ENCODE data around the gene PURB.
"Not testable (repeated sequence)": the region's sequence is repeated elsewhere in the genome, so short reads cannot be mapped to it uniquely, and the experiment has no call there.

PURB gene

GRCh38 chr7:44852590-44852989 is 32.7 kb downstream of the PURB start:
- no peak for DNase-seq (ENCODE audit: low spot score)

DNA sequence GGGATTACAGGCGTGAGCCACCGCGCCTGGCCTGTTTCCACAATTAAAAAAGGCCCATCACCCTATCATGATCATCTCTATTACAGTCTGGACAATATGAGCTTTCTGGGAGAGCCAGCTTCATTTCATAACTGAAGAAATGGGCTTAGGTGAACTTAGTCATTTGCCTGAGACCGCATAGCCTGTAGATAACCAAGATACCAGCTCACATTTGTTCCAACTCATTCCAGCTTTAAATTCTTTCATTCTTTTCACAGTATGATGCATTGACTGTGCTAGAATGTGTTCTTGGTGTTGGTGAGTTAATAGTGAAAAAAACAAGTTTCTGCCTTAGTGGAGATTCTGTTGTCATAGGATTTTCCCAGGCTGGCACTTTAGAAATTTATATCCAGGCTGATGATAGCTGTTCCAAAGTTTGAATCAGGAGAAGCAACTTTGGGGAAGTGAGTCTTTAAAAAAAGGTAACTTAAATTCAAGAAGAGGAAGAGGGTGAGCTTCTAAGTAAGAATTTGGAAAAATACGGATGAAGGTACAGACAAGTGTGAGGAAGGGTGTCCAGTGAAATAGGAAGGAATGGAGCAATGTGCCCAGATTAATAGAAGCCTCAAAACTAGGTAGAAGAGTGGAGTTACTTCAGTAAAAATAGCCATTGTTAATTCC is 35.3 kb downstream of the PURB start:
- no peak for DNase-seq (ENCODE audit: low spot score)

GRCh38 chr7:44849259-44849884 is 36.0 kb downstream of the PURB start:
- DNase-seq (ENCODE audit: low spot score): no peak

GRCh38 chr7:44847920-44848634 is 37.3 kb downstream of the PURB start, which contains the start of gene H2AZ2:
Gene H2AZ2 (minus strand): TSS chr7:44848087. CDS start chr7:44847971, 116 bp downstream.
- peak; percentile 97 for DNase-seq (ENCODE audit: low spot score)

- DNase-seq (ENCODE audit: low spot score): peak; percentile 90
Measured at GRCh38 chr7:44847509-44847919, 37.8 kb downstream of the PURB start.

- no peak for DNase-seq (ENCODE audit: low spot score)
Measured at GRCh38 chr7:44846816-44847508, 38.4 kb downstream of the PURB start.

GRCh38 chr7:44846390-44846789 is 38.9 kb downstream of the PURB start:
- DNase-seq (ENCODE audit: low spot score): not testable (repeated sequence)

GRCh38 chr7:44845451-44845850 is 39.9 kb downstream of the PURB start:
- no peak for DNase-seq (ENCODE audit: low spot score)

DNA sequence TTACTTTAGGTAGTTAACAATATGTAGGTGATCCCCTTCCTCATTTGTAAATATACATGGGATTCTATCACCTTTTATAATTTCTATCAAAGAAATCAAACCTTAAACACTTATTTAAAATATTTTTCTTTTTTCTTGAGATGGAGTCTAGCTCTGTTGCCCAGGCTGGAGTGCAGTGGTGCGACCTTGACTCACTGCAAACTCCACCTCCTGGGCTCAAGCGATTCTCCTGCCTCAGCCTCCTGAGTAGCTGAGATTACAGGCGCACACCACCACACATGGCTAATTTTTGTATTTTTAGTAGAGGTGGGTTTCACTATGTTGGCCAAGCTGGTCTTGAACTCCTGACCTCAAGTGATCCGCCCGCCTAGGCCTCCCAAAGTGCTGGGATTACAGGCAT is 41.9 kb downstream of the PURB start:
- not testable (repeated sequence) for DNase-seq (ENCODE audit: low spot score)

- not testable (repeated sequence) for DNase-seq (ENCODE audit: low spot score)
Measured at GRCh38 chr7:44842675-44843074, 42.7 kb downstream of the PURB start.

DNA sequence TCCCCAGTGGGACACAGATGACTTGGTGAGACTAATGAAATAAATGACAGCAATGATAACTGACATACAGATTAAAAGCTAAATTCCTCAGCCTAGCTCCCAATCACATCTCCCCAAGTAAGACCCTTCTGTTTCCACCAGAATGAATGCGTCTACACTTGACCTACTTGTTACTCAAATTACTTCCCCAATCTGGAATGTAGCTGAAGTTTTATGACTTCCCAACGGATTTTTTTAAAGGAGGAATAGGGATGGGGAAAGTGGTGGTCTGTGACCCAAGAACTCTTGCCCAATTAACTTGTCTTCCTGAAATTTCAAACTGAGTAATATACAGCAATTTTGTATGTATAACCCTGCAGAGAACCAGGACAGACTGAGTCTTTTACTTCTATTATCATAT is 46.6 kb downstream of the PURB start:
- DNase-seq (ENCODE audit: low spot score): no peak

GRCh38 chr7:44827567-44827966 is 57.8 kb downstream of the PURB start:
- DNase-seq (ENCODE audit: low spot score): no peak
